IPS DF 19.7 (cell line): Measurements from ENCODE around the gene SAMD9L.
"Not testable (repeated sequence)": the region's sequence is repeated elsewhere in the genome, so short reads cannot be mapped to it uniquely, and the experiment has no call there.

Experiments used
- DNase-seq: peaks from one replicate; pipeline ENCODE4 v3.0.0-alpha.2; 2013; ENCODE audit warnings: low read depth, low spot score

The SAMD9L gene

GRCh38 chr7:93146036-93146435, 2.1 kb downstream of the SAMD9L start:
- DNase-seq, result no peak

- DNase-seq, result no peak
These were observed 2.8 kb downstream of the SAMD9L start for GRCh38 chr7:93145354-93145753.

GRCh38 chr7:93142127-93142526, 6.1 kb downstream of the SAMD9L start:
- DNase-seq, result no peak

- DNase-seq, result no peak
These were observed 7.5 kb downstream of the SAMD9L start for GRCh38 chr7:93140582-93141191.

- no peak for DNase-seq
These were observed 9.6 kb downstream of the SAMD9L start for GRCh38 chr7:93138576-93138975.

GRCh38 chr7:93133005-93133404, 15.2 kb downstream of the SAMD9L start:
- no peak for DNase-seq

GRCh38 chr7:93132216-93132615, 16.0 kb downstream of the SAMD9L start:
- DNase-seq, result no peak

GRCh38 chr7:93126954-93127353, 21.2 kb downstream of the SAMD9L start:
- not testable (repeated sequence) for DNase-seq

GRCh38 chr7:93123532-93123931, 24.7 kb downstream of the SAMD9L start:
- DNase-seq, result not testable (repeated sequence)

GRCh38 chr7:93120592-93121549, 27.3 kb downstream of the SAMD9L start:
- no peak for DNase-seq

- no peak for DNase-seq
These were observed 28.8 kb downstream of the SAMD9L start for GRCh38 chr7:93119191-93119905.

- DNase-seq, result no peak
These were observed 30.2 kb downstream of the SAMD9L start, which contains the start of gene SAMD9 for GRCh38 chr7:93117852-93118530. Gene SAMD9, minus strand, starts transcription at chr7:93117979. Its CDS starts 11,882 bp downstream, at chr7:93106097.

- no peak for DNase-seq
These were observed 30.9 kb downstream of the SAMD9L start for GRCh38 chr7:93117327-93117726.

- DNase-seq, result no peak
These were observed 32.4 kb downstream of the SAMD9L start for GRCh38 chr7:93115796-93116195.

- DNase-seq, result no peak
These were observed 40.2 kb downstream of the SAMD9L start for GRCh38 chr7:93108003-93108402.

- no peak for DNase-seq
These were observed 50.8 kb downstream of the SAMD9L start for GRCh38 chr7:93097388-93097787.

- DNase-seq, result peak; percentile 23
These were observed 55.3 kb downstream of the SAMD9L start for GRCh38 chr7:93092757-93093370.
